C4-2B (cell line): ENCODE data around the gene CAPN9.

ENCODE experiments used
- H3K27ac ChIP-seq: fragments of 450-650 bp; 2 replicates; pipeline ENCODE4 v1.5.1; 2017
- ZFX ChIP-seq: fragments of 450-650 bp; IDR thresholded peaks from 2 replicates; pipeline ENCODE4 v1.6.1; 2017
- TF ChIP-seq, protein P1 (sequence below): fragments of 450-650 bp; conservative IDR thresholded peaks from 2 replicates; pipeline ENCODE4 v1.5.1; 2017; ENCODE audit warnings: mild to moderate bottlenecking

Gene CAPN9

DNA sequence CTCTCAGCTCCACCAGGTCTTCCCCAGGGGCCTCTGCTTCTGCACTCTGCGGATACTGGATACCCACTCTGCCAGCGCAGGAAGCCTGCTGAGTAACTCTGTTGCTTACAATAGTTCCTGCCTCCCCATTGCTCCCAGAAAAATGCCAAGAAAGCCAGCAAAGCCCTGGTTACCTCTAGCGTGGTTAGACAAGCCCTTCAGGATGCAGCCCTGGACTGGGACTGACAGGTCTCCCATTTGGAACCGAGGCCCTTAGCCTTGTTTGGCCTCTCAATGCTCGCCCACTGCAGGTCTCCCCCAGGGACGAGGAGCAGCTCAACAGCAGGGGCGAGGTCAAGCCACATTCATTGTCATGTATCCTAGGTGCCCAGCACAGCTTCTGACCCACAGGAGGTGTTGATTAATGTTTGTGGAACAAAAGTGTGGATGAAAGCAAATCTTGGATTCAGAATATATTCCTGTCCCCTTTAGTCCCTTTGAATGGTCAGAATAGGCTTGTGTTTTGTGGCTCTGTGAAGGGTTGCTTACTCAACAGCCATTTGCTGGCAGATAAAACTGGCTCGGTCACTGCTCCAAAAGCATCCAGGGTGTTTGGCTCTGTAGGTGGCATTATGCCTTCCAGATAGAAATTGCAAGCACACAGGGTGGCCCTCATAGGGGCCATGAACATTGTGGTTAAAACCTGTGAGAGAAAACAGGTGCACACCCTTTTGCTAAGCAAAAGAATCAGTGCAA is 62.2 kb downstream of the CAPN9 start:
- no peak overlapping the region for H3K27ac ChIP-seq
- TF ChIP-seq, protein P1, sequence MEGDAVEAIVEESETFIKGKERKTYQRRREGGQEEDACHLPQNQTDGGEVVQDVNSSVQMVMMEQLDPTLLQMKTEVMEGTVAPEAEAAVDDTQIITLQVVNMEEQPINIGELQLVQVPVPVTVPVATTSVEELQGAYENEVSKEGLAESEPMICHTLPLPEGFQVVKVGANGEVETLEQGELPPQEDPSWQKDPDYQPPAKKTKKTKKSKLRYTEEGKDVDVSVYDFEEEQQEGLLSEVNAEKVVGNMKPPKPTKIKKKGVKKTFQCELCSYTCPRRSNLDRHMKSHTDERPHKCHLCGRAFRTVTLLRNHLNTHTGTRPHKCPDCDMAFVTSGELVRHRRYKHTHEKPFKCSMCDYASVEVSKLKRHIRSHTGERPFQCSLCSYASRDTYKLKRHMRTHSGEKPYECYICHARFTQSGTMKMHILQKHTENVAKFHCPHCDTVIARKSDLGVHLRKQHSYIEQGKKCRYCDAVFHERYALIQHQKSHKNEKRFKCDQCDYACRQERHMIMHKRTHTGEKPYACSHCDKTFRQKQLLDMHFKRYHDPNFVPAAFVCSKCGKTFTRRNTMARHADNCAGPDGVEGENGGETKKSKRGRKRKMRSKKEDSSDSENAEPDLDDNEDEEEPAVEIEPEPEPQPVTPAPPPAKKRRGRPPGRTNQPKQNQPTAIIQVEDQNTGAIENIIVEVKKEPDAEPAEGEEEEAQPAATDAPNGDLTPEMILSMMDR = no peak
- TF ChIP-seq ZFX = no peak

DNA sequence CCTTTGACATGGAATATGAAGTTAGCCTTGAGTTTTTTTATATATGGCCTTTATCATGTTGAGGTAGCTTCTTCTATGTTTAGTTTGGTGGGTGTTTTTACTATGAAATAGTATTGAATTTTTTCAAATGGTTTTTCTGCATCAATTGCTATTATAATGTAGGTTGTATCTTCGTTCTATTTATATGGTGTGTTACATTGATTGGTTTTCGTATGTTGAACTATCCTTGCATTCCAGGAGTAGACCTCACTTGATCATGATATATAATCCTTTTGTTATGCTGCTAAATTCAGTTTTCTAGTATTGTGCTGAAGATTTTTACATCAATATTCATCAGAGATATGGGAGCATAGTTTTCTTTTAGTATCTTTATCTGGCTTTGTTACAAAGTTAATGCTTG is 65.4 kb downstream of the CAPN9 start:
- TF ChIP-seq, protein P1 = no peak
- no peak for TF ChIP-seq ZFX
- no peak overlapping the region for H3K27ac ChIP-seq

DNA sequence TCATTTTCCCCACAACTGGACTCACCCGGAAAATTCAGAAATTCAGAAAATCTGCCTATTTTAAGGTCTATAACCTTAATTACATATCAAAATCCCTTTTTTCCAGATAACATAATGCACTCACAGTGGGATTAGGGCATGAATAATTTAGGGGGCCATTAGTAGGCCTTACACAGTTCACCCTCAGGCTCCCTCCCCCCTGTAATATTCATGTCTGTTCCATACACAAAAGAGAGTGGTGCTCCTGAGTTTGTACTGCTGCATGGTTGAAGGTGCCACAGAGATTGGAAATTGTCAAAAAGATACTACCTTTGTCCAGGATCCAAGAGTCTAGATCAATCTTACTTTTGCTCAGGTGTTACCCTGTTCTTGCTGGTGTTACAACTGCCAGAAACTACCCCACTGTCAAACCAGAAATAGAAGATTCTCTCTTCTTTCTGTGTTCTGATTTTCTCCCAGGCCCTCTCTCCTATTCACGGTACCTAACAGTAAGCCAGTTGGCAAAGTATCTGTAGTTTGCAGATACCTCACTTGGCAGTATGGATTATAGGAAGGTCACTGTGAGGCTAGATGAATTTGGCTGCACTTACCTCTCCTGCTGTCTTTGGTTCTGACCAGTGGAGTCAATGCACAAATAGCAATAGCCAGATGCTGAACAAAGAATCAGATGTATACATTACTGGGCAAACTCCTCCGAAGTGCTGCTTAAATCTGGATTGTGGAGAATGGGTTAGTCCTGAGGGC is 67.9 kb downstream of the CAPN9 start:
- no peak overlapping the region for H3K27ac ChIP-seq
- TF ChIP-seq, protein P1 = no peak
- no peak for TF ChIP-seq ZFX

DNA sequence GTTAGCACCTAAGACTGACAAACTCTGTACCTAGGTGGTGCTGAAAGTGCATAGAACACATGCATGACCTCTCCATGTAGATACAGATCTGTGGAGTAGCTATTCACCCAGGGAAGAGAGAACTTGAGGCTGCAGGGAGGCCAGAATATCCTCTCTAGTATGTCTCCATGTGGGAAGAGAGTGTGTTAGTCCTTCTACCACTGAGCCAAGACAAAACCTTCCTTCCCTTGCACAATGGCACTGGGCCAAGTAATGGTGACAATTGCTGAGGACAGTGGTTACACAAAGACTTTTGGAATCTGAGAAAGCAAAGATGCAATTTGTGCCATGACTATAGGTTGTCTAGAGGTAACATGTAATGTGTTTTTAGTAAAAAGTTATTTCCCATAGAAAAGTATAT is 68.8 kb downstream of the CAPN9 start:
- TF ChIP-seq ZFX = no peak
- TF ChIP-seq, protein P1 = no peak
- H3K27ac ChIP-seq = no peak overlapping the region

DNA sequence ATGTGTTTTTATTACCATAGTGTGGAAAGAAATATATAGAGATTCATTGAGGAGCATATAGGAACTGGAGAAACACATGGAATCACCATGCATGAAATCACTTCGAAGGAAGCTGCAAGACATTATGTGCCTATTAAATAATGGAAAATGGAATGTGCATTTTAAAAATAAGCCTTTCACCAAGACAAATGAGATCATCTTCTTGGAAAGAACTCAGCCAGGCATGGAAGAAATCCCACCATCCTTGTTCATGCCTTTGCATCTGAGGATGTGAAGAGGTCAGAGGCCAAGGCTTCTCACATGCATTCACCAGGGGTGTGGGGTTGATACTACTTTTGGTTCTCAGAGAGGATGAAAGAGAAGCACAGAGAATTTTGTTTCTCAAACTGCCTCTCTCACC is 71.2 kb downstream of the CAPN9 start:
- H3K27ac ChIP-seq = no peak overlapping the region
- TF ChIP-seq ZFX = no peak
- TF ChIP-seq, protein P1 = no peak

DNA sequence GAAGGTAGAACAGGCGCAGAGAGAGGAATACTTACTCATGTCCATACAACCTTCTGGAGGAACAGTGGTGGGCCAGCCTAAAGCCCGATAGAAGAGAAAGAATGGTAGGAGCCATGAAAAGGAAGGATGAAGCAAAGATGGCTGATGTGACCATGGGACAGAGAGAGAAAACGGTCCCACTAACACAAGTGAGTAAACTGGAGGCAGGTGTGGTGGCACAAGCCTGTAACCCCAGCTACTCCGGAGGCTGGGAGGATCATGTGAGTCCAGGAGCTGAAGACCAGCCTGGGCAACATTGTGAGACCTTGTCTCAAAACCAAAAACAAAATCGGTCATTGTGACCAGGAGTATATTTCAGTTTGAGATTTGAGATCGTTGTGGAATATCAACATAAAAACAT is 71.7 kb downstream of the CAPN9 start:
- no peak for TF ChIP-seq ZFX
- H3K27ac ChIP-seq = no peak overlapping the region

DNA sequence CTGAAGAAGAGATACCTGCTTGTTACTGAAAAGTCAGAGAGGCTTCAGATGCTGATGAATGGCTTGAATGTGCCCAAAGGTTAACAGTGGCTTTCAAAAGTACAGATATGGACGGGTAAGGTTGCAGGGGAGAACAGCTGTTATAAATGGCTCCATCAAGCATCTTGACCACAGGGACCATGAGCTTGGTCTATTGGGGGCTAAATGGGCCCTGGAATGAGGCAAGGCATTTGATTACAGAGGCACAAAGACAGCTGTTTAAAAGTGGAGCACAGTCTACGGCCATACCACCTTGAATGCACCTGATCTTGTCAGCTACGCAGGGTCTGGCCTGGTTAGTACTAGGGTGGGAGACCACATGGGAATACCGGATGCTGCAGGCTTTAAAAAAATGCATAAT is 72.8 kb downstream of the CAPN9 start:
- TF ChIP-seq ZFX = no peak
- TF ChIP-seq, protein P1 = no peak
- H3K27ac ChIP-seq = no peak overlapping the region
